Retinal pigment epithelial cell (primary cell): ENCODE data around the gene MRM2.

Experiments used
- DNase-seq: peaks from one replicate; pipeline ENCODE4 v3.0.0-alpha.2; 2010; ENCODE audit warnings: low read depth
- H3K4me3 ChIP-seq: 2 replicates; pipeline ENCODE4 v1.5.1; 2011; ENCODE audit warnings: mild to moderate bottlenecking, low read length, control low read depth, moderate library complexity
- TF ChIP-seq, protein P1 (sequence below): conservative IDR thresholded peaks from 2 replicates; pipeline ENCODE4 v1.5.1; 2011; ENCODE audit warnings: low read depth, low read length, control low read depth, inconsistent platforms

The MRM2 gene

DNA sequence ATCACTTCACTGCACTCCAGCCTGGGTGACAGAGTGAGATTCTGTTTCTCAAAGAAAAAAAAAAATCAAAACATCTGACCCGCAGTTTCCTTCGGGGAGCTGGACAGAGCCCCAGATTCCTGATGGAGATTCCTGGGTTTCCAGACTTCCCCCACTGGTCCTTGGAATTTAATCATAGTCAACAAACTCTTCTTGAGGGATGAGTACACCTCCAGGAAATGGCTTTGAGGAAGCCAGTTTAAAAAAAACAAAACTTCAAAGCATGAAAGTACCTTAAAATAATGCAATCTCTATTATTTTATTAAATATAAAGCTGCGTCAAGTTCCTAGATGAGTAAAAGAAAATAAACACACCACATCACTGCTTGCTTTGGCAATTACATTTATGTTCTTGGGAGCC is 8.1 kb downstream of the MRM2 start:
- no peak for DNase-seq
- TF ChIP-seq, protein P1, sequence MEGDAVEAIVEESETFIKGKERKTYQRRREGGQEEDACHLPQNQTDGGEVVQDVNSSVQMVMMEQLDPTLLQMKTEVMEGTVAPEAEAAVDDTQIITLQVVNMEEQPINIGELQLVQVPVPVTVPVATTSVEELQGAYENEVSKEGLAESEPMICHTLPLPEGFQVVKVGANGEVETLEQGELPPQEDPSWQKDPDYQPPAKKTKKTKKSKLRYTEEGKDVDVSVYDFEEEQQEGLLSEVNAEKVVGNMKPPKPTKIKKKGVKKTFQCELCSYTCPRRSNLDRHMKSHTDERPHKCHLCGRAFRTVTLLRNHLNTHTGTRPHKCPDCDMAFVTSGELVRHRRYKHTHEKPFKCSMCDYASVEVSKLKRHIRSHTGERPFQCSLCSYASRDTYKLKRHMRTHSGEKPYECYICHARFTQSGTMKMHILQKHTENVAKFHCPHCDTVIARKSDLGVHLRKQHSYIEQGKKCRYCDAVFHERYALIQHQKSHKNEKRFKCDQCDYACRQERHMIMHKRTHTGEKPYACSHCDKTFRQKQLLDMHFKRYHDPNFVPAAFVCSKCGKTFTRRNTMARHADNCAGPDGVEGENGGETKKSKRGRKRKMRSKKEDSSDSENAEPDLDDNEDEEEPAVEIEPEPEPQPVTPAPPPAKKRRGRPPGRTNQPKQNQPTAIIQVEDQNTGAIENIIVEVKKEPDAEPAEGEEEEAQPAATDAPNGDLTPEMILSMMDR, result no peak
- H3K4me3 ChIP-seq, result no peak overlapping the region

DNA sequence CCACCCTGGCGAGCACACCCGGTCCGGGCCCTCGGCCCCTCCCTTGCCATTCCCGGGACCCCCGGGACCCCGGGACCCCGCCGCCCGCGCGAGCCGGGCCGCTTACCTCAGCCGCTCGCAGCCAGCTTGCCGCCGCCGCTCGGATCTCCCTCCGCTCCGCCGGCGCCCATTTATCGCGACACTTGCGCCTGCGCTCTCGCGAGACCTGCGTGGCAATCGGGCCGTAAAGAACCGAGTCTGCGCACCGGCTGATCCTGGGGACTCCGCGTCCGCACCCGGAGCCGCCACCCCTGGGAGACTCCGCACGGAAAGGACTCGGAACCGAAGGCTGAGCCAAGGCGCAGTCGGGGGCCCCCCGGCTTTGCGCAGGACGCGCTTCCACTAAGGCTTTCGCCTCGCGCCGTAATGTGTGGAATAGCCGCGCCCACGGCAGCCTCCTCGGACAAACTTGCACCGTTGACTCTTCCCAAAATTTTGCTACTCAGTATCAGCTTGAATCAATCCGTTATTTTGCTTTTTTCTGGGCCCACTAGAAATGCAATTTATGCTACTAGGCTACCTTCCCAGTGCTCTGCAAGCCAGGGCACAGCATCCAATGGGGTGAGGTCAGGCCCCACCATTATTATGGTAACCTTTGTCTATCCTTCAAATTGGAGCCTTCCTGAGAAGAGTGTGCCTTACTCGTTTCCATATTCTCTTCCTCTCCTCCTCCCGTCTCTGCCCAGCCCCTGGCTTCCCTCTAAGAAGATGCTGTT is 9.1 kb downstream of the MRM2 start, which contains the start of gene MAD1L1:
Gene MAD1L1, minus strand, starts transcription at position 180 of the 755 bp plus-strand sequence. CDS start 2,812 bp downstream, outside the sequence.
- H3K4me3 ChIP-seq, result peak within 1 kb of the TSS; percentile 82
- peak; percentile 58 for DNase-seq
- TF ChIP-seq, protein P1, result no peak

DNA sequence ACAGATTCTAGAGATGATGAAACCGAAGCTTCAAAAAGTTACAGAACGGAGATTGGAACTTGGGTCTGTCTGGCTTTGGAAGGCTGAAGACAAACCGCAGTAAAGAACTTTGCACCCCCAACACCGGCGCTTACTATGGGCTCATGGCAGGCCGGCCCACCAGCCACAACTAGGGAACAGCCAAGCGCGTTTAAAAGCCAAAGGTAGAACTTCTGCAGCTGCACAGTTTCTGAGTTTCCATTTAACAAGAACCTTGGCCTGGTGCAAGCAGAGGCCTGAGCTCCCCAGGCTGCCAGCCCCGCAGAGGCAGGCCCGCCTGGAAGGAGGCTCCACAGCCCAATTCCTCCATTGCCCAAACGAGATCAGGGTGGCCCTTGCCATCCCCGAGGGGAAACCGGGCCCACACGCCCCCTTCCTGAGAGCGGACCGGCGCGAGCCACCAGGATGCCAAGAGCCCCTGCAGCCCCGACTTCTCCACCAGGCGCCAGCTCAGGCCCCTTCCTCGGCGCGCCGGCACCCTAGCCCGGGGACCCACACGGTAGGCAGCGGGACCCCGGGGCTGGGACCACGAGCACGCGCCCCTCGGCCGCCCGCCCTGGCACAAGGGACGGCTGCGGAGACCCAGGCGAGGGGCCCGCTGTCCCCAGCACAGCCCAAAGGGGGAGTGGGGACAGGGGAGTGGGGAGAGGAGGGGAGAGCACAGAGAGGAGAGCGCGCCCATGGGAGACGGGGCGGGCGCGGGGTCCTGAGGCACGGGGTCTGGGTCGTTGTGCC is 9.8 kb downstream of the MRM2 start:
- DNase-seq, result no peak
- TF ChIP-seq, protein P1, result peak; percentile 6

DNA sequence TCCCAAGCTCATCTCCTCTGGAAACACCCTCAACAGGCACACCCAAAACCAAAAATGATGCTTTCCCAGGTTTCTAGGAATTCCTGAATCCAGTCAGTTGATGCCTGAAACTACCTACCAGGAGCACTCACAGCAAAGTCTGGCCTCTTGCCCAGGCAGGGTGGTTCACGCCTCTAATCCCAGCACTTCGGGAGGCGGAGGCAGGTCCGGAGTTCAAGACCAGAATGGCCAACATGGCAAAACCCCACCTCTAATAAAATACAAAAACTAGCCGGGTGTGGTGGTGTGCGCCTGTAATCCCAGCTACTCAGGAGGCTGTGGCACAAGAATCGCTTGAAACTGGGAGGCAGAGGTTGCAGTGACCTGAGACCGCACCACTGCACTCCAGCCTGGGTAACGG is 11.1 kb downstream of the MRM2 start:
- no peak for DNase-seq
- TF ChIP-seq, protein P1, result no peak
- H3K4me3 ChIP-seq, result no peak overlapping the region

More for the DNA sequence above, 9.8 kb downstream of the MRM2 start:
- H3K4me3 ChIP-seq, result peak overlapping the region; percentile 82

DNA sequence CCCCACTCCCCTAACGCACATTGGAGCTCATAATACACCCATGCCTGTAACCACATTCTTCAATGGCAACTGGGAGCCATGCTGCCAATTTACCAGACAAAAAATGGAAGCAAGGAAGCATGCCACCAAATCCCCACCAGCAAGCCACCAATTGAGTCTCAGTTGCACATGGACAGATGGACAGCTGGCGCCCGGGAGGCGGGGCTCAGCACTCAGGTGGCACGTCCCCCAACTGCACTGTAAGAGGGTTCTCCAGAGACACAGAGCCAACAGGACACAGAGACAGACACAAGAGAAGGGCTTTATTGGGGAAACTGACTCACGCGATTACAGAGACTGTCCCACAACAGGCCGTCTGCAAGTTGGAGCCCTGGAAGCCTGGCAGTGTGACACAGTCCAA is 11.8 kb downstream of the MRM2 start:
- TF ChIP-seq, protein P1, result no peak
- DNase-seq, result no peak
- H3K4me3 ChIP-seq, result no peak overlapping the region

DNA sequence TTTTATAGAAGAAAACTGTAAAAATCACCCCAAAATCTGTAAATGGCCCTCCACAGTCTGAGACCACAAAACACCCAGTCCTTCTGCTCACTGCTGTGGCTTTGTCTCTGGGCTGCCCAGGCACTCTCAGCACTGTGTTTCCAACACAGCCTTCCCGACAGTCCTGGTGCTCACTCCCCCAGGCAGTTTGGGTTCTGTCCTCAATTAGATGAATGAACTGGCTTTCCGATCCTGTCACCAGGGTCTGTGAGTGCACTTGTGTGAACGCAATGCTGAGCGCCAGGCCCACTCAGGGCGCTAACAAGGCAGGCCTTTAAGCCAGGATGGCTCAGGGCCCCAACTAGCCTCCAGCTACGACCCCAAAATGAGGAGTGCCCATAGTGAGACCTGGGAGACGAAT is 12.5 kb downstream of the MRM2 start:
- H3K4me3 ChIP-seq, result no peak overlapping the region
- TF ChIP-seq, protein P1, result no peak

DNA sequence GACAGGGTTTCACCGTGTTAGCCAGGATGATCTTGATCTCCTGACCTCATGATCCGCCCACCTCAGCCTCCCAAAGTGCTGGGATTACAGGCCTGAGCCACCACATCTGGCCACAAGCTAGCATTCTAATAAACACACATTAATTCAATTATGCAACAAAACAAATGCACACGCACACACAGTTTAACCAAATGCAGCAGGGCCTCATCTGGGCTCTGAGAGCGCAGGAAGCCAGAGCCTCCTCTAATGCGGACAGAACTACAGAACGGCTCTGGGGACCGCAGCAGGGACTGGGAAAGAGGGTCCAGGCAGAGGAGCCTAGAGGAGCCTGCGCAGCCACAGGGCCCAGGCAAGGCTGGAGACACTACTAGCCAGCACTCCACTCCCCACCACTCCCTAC is 13.1 kb downstream of the MRM2 start:
- H3K4me3 ChIP-seq, result no peak overlapping the region
- no peak for DNase-seq
- TF ChIP-seq, protein P1, result no peak

More for the DNA sequence above, 12.5 kb downstream of the MRM2 start:
- no peak for DNase-seq
